Measurements from ENCODE around the gene ZBTB16. TPM values are rescaled to one million over a fixed set of nuclear protein-coding genes. Genes with fewer than 3 reads are reported as not detected.
A peak's percentile ranks its signal among the peaks of the same experiment; 100 is the strongest.

ZBTB16 gene
- total RNA-seq, 2 donors from 2014 or later = 6.1 to 10.6 TPM

DNA sequence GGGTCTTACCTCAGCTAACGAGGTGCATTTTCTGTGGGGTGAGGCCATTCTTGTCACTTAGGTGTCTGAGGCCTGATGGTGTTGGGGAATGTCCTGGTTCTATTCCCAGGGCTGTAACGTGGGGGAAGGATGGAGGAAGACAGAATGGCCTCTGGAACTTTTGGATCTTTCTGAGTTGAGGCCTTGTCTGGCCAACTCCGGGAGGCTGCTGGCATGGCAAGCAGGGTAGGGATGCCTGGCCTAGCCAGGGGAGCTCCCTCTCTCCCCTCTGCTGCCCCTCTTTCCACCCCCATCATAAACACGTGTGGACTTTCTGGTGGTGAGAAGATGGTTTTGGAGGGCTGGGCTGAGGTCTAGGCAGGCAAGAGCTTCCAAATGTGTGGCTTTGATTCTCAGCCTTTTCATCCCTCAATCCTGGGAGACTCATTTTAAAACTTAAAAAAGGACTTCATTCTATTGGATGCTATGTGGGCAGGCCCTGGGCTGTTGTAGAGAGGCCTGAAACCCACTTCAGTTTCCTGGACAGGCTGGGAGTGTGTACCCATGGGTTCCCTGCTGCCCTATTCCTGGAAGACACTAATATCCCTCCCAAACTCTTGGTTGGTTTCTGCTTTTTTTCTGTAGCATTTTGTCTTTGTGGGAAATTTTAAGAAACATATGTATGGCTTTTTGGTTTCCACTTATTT, 30.9 kb downstream of the ZBTB16 start:
- no peak for ATAC-seq (replicated peaks)
- peaks cover 12% of the 10 kb centered on the region for H3K4me1 Mint-ChIP-seq
- no peaks in the 10 kb centered on the region for H3K27me3 Mint-ChIP-seq
- H3K4me3 Mint-ChIP-seq = no peak overlapping the region
- no peaks in the 10 kb centered on the region for H3K36me3 Mint-ChIP-seq (ENCODE audit: low read depth)
- H3K9me3 Mint-ChIP-seq = no peaks in the 10 kb centered on the region
- H3K27ac Mint-ChIP-seq = no peak overlapping the region

DNA sequence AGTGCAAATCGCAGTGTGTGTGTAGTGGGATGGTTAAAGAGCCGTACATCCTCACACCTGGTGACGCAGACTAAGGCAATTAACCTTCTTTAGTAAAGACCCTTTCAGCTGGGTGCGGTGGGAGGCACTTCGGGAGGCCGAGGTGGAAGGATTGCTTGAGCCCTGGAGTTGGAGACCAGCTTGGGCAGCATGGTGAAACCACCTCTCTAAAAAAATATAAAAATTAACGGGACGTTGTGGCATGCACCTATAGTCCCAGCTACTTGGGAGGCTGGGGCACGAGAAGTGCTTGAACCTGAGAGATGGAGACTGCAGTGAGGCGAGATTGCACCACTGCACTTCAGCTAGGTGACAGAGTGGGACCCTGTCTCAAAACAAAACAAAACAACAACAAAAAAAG, 31.5 kb downstream of the ZBTB16 start:
- Mint-ChIP-seq H3K9me3 (no peaks in the 10 kb centered on the region), H3K27me3 (no peaks in the 10 kb centered on the region), H3K27ac (no peak overlapping the region), H3K4me1 (peaks cover 12% of the 10 kb centered on the region), H3K4me3 (no peak overlapping the region), H3K36me3 (ENCODE audit: low read depth) (no peaks in the 10 kb centered on the region)
- ATAC-seq (replicated peaks) = no peak

GRCh38 chr11:114091516-114092397, 32.2 kb downstream of the ZBTB16 start:
- Mint-ChIP-seq H3K27me3 (no peaks in the 10 kb centered on the region), H3K4me3 (no peak overlapping the region), H3K4me1 (peaks cover 12% of the 10 kb centered on the region), H3K9me3 (no peaks in the 10 kb centered on the region), H3K27ac (no peak overlapping the region), H3K36me3 (ENCODE audit: low read depth) (no peaks in the 10 kb centered on the region)
- no peak for ATAC-seq (replicated peaks)

- no peaks in the 10 kb centered on the region for H3K36me3 Mint-ChIP-seq (ENCODE audit: low read depth)
- H3K27ac Mint-ChIP-seq = no peak overlapping the region
- ATAC-seq (replicated peaks) = no peak
- no peaks in the 10 kb centered on the region for H3K9me3 Mint-ChIP-seq
- H3K4me1 Mint-ChIP-seq = peaks cover 4% of the 10 kb centered on the region
- H3K27me3 Mint-ChIP-seq = no peaks in the 10 kb centered on the region
- no peak overlapping the region for H3K4me3 Mint-ChIP-seq
These were observed 33.0 kb downstream of the ZBTB16 start for GRCh38 chr11:114092478-114092877.

DNA sequence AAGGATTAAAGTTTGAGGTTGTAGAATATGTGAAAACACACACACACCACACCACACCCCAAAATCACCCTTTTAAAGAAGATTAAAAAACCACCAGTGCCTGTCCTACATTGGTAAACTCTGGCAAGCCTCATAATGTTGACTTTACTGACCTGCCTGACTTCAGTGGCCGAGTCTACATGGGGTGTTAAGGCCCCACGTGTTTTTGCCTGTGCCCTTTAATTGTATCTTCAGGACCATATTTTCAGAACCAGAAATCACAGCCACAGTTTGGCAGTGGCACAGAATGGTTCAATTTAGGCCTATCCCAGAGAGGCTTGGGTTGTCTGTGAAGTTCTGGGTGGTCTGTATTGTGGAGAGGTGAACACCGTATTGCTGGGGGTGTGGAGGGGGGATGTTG, 33.4 kb downstream of the ZBTB16 start:
- Mint-ChIP-seq H3K27ac (no peak overlapping the region), H3K4me1 (no peaks in the 10 kb centered on the region), H3K9me3 (no peaks in the 10 kb centered on the region), H3K36me3 (ENCODE audit: low read depth) (no peaks in the 10 kb centered on the region), H3K4me3 (no peak overlapping the region), H3K27me3 (no peaks in the 10 kb centered on the region)
- ATAC-seq (replicated peaks) = no peak

DNA sequence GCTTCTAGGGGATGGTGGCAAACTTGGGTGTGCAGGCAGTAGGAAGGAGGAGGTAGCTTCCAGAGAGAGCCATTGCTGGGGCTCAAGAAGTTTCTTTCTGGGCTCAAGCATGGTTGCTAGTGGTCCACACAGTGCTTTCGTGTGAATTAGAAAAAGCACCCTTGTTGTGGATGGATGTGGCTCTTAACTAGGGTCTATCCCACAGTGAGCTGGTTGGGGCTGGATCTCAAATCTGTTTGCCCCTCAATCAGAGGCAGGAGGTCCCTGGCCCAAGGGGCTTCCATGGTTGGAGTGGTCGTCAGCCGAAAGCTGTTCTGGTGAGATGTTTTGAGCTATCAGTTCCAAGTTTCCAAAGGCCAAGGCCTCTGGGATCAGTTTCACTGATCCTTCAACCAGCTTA, 35.0 kb downstream of the ZBTB16 start:
- Mint-ChIP-seq H3K36me3 (ENCODE audit: low read depth) (no peaks in the 10 kb centered on the region), H3K4me1 (no peaks in the 10 kb centered on the region), H3K27me3 (no peaks in the 10 kb centered on the region), H3K27ac (no peak overlapping the region), H3K9me3 (no peaks in the 10 kb centered on the region), H3K4me3 (no peak overlapping the region)
- ATAC-seq (replicated peaks) = no peak

DNA sequence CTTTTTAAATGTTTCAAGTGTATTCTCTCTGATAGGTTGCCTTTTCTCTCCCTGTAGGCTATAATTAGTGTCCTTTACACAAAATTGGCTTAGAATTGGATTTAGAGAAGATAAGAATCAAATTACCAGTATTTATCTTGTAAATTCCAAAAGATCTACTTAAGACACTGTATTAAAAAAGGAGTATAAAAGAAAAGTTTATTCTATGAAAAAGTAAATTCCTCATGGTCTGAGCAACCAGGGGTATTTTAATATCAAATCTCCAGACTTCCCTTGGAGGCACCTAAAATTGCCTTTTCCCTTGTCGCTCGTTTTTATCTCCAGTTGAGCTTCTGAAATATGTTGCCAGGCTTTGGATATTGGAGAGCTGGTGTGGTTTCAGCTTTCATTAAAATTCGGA, 36.4 kb downstream of the ZBTB16 start:
- Mint-ChIP-seq H3K36me3 (ENCODE audit: low read depth) (no peaks in the 10 kb centered on the region), H3K27ac (no peak overlapping the region), H3K4me1 (no peaks in the 10 kb centered on the region), H3K9me3 (no peaks in the 10 kb centered on the region), H3K4me3 (no peak overlapping the region), H3K27me3 (no peaks in the 10 kb centered on the region)
- no peak for ATAC-seq (replicated peaks)

- Mint-ChIP-seq H3K4me1 (peaks cover 8% of the 10 kb centered on the region), H3K27ac (no peak overlapping the region), H3K36me3 (ENCODE audit: low read depth) (no peaks in the 10 kb centered on the region), H3K4me3 (no peak overlapping the region), H3K27me3 (no peaks in the 10 kb centered on the region), H3K9me3 (no peaks in the 10 kb centered on the region)
- ATAC-seq (replicated peaks) = no peak
These were observed 38.3 kb downstream of the ZBTB16 start for GRCh38 chr11:114097832-114098231.

DNA sequence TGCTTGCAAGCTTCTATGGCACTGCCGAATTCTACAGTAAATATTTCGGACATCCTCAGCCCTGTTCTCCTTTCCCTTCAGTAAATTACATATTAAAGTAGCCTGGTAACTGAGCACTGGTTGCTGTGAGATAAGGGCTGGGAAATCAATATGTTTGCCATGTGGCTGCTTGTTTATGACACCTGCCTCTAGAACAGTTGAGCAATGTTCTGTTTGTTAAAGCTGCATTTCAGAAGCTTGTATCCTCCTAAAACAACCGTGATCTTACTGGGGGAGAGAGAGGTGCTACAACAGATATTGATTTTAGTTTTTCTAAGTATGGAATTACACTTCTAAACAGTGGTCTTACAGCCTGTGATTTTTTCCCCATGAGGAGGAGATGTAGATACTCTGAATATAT, 39.4 kb downstream of the ZBTB16 start:
- peaks cover 19% of the 10 kb centered on the region for H3K4me1 Mint-ChIP-seq
- no peak for ATAC-seq (replicated peaks)
- no peak overlapping the region for H3K4me3 Mint-ChIP-seq
- no peaks in the 10 kb centered on the region for H3K9me3 Mint-ChIP-seq
- no peaks in the 10 kb centered on the region for H3K27me3 Mint-ChIP-seq
- no peak overlapping the region for H3K27ac Mint-ChIP-seq
- no peaks in the 10 kb centered on the region for H3K36me3 Mint-ChIP-seq (ENCODE audit: low read depth)

DNA sequence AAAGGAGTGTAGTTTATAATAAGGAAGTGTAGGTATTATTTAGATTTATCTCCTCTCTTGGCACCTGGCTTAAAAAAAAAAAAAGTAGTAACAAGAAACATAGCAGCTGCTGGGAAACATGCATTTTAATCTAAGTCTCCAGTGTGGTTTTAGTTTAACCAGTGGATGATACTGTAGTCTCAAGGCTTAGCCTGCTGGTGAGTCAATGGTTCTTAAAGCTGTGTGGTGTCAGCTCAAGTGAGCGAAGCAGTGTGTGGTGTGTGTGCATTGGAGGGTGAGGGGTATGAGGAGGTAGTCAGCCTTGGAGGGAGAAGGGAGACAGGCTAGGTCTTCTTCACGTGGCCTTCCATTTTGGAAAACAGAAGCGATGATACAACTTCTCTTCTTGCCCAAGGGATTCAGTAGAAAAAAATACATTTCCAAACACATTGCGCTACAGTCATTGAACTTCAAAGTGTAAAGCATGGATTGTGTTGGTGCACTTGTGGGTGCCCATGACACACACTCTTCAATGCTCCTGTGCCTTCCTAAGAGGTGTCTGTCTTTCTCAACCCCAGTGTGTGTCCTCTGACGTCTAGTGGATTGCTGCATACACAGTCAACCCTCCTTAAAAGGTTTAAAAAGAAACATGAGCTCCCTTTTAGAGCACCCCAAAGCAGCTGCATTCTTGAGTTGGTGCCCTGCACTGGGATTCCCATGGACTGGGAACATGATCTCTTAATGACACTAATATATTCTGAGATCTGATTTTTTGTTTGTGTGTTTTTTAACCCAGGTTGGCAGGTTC, 40.1 kb downstream of the ZBTB16 start:
- H3K4me3 Mint-ChIP-seq = no peak overlapping the region
- no peaks in the 10 kb centered on the region for H3K36me3 Mint-ChIP-seq (ENCODE audit: low read depth)
- no peaks in the 10 kb centered on the region for H3K27me3 Mint-ChIP-seq
- H3K4me1 Mint-ChIP-seq = peaks cover 25% of the 10 kb centered on the region
- H3K9me3 Mint-ChIP-seq = no peaks in the 10 kb centered on the region
- no peak overlapping the region for H3K27ac Mint-ChIP-seq
- peak; percentile 83 for ATAC-seq (replicated peaks)

DNA sequence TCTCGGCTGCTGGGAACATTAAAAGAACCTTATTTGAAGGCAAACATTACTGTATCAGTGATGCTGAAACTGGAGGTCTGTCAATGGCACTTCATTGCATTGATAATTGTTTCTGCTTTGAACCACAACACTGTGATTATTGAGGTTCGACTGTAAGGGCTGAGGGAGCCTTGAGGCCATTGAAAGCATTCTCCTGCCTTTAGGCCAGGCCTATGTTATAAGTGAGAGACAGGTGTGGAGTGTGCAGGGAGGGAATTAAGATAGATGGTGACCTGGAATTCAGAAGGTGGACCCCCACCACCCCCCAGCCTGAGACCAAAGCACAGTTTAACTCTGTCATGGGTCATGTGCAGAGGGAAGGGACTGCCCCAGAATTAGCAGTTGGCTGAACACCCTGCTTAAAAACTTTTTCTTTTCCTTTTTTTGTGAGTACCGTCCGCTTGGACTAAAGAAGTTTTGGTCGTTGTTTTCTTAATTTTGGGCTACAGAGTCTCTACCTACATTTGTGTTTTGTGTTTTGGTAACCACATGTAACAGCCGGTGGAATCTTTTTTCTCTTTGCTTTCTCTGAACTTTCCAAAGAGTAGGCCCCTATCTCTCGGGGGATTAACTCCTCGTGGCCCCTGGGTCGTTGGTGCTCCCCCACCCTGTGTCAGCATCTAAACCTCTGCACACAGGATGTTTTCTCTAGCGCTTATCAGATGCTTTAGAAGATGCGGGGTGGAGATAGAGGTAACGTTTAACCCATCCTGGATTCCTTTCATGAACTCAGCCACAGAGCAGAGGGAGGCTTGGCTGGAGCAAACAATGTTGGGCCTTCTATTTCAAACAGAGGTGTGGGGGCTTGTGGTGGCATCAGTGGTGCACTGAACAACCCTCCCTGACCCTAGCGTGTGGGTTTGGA, 43.7 kb downstream of the ZBTB16 start:
- ATAC-seq (replicated peaks) = peak; percentile 28
- Mint-ChIP-seq H3K36me3 (ENCODE audit: low read depth) (no peaks in the 10 kb centered on the region), H3K27me3 (no peaks in the 10 kb centered on the region), H3K9me3 (no peaks in the 10 kb centered on the region), H3K4me3 (peak overlapping the region; percentile 42), H3K4me1 (peaks cover 31% of the 10 kb centered on the region), H3K27ac (peak overlapping the region; percentile 45)

GRCh38 chr11:114105611-114106010, 46.1 kb downstream of the ZBTB16 start:
- no peak for ATAC-seq (replicated peaks)
- Mint-ChIP-seq H3K27me3 (no peaks in the 10 kb centered on the region), H3K36me3 (ENCODE audit: low read depth) (no peaks in the 10 kb centered on the region), H3K27ac (no peak overlapping the region), H3K4me1 (peaks cover 39% of the 10 kb centered on the region), H3K9me3 (no peaks in the 10 kb centered on the region), H3K4me3 (no peak overlapping the region)

DNA sequence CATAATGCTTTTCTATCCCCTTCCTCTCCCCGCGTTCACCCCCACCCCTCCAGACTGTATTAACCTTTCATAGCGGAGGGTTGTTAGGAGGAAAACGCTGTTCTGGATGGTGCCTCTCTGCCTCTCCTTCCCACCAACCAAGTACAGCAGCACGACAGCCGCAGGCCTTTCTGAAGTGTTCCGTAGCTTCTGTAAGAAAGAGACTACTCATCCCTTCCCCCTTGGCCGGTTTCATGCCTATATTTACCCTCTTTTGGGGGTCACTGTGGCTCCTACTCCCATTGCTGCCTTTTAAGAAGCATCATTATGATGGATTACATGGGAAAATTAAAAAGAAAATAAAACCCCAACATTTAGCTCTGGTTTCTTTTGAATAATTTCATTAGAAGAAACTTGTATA, 46.5 kb downstream of the ZBTB16 start:
- ATAC-seq (replicated peaks) = no peak
- no peaks in the 10 kb centered on the region for H3K27me3 Mint-ChIP-seq
- no peak overlapping the region for H3K4me3 Mint-ChIP-seq
- no peaks in the 10 kb centered on the region for H3K36me3 Mint-ChIP-seq (ENCODE audit: low read depth)
- H3K27ac Mint-ChIP-seq = no peak overlapping the region
- H3K4me1 Mint-ChIP-seq = peaks cover 39% of the 10 kb centered on the region
- H3K9me3 Mint-ChIP-seq = no peaks in the 10 kb centered on the region

GRCh38 chr11:114106986-114107385, 47.5 kb downstream of the ZBTB16 start:
- Mint-ChIP-seq H3K27me3 (no peaks in the 10 kb centered on the region), H3K27ac (no peak overlapping the region), H3K9me3 (no peaks in the 10 kb centered on the region), H3K4me3 (no peak overlapping the region), H3K4me1 (peaks cover 37% of the 10 kb centered on the region), H3K36me3 (ENCODE audit: low read depth) (no peaks in the 10 kb centered on the region)
- no peak for ATAC-seq (replicated peaks)

All from activated T-helper 17 cell treated with anti-CD3 and anti-CD28 coated beads, Interleukin-2, amount 50 U/mL, for 72 hours (primary cell).